ENCODE results near the gene SLC26A3. TPM values are rescaled to one million over a fixed set of nuclear protein-coding genes. Genes with fewer than 3 reads are reported as not detected.

Gene SLC26A3
- total RNA-seq: not detected in 2 replicates

DNA sequence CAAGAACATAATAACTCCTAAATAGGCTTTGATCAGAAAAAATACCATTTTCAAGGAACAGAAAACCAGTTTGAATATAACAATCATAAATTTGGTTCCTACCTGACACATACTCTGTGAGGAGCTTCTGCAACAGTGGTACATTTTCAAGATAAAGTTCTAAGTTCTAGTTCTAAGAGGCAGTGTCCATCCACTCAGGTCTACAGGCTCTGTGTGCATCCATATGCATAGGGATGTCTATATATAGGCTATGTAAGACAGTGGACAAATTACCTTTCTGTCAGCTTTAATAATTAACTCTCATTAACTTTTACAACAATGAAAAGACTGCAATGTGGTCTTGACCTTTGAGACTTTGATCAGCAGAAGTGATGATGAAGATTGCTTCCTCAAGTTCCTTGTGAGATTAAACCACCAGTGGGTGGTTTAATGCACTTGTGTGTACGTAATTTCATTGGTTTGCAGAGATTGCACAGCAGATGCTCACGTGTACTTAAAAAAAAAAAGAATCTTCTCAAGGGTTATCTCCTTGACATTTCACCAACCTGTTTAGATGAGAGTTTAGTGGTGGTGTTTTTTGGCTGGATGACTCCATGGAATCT, at the start of gene SLC26A3:
SLC26A3 (minus strand) TSS at position 215 of the 602 bp plus-strand sequence. CDS start 8,714 bp downstream, outside the sequence.

DNA sequence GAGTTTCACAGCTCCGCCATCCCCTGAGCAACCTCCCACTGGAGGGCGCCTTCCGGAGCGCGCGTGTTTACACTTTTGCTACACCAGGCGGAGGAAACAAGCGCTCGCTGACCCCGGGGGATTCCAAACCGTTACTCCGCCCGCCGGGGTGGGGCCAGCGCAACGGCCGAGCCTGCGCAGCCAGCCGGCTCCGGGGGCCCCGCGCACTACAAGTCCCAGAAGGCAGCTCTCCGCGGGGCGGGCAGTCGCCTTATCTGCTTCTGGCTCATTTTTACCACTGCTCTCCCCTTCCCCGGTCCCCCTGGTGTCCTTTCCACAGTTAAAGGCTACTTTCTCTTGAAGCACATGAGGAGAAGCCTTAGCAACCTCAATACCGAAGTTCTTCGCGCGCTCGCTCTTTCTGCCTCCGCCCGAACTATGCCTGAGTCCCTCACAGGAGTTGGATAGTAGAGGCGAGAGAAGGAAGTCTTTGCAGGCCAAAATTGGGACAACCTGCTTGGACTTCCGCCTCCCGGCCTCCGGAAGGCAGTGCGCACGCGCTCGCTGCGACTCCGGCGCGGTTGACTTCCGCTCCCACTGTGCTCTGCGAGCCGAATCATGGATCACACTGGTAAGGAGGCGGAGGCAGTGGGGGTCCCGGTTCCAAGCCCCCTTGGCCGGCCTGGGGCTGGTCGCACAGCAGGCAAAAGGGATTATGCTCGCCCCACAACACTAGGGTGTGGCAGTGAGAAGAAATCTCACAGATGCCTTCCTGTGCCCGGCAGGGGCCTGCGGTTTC, 59.3 kb downstream of the SLC26A3 start, which contains the start of gene CBLL1:
CBLL1 (plus strand) TSS at position 576 of the 778 bp plus-strand sequence; CDS start at position 598, 22 bp downstream.

Other genes starting within 250 kb of the SLC26A3 start
- 51.6 and 59.3 TPM in 2 replicates for gene COG5, start 239.3 kb downstream of the SLC26A3 start, total RNA-seq
- 5.5 and 7.9 TPM in 2 replicates for gene DUS4L, start 239.3 kb downstream of the SLC26A3 start, total RNA-seq
- gene BCAP29, start 223.0 kb downstream of the SLC26A3 start, total RNA-seq: 45.7 and 45.9 TPM in 2 replicates
- 0.56 and 1.2 TPM in 2 replicates for gene SLC26A4, start 142.4 kb downstream of the SLC26A3 start, total RNA-seq
- gene CBLL1, start 59.1 kb downstream of the SLC26A3 start, total RNA-seq: 11.1 and 14.9 TPM in 2 replicates
- gene DLD, start 88.0 kb upstream of the SLC26A3 start, total RNA-seq: 52.9 and 54.2 TPM in 2 replicates
- 749 and 814 TPM in 2 replicates for gene LAMB1, start 199.9 kb upstream of the SLC26A3 start, total RNA-seq

Measured in smooth muscle cell of the pulmonary artery (primary cell).